Stimulated activated naive CD4-positive, alpha-beta T cell (primary cell): ENCODE measurements around the gene SLC4A1.

Experiments
- DNase-seq, 6 experiments: peaks; one replicate each; lab custom pipeline; 2025; lab: John Stamatoyannopoulos, UW

The SLC4A1 gene

GRCh38 chr17:44283344-44284023 lies 15.5 kb upstream of the SLC4A1 start:
- no peak for DNase-seq

GRCh38 chr17:44282264-44282663 lies 14.3 kb upstream of the SLC4A1 start:
- no peak for DNase-seq

DNA sequence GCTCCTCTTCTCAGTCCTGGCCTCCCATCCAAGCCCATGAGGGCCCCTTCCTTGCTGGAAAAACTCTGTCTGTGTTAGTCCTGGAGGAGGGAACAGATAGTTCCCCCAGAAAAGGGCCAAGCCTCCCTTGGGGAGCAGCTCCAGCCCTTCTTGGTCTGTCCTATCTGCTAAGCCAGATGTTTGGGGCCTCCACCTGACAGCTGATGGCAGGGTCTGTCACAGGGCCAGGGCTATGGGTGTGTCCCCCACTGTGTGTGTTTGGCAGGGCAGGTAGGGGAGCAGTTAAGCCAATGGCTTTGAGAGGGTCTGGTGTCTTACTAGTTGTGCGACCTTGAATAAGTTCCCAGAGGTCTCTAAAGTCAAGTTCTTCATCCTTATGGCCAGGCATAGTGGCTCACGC lies 13.6 kb upstream of the SLC4A1 start:
- DNase-seq: no peak

- DNase-seq: no peak
These were observed 12.5 kb upstream of the SLC4A1 start for GRCh38 chr17:44280392-44280937.

GRCh38 chr17:44279666-44280391 lies 11.9 kb upstream of the SLC4A1 start:
- DNase-seq: no peak

GRCh38 chr17:44279346-44279665 lies 11.4 kb upstream of the SLC4A1 start:
- DNase-seq: no peak

DNA sequence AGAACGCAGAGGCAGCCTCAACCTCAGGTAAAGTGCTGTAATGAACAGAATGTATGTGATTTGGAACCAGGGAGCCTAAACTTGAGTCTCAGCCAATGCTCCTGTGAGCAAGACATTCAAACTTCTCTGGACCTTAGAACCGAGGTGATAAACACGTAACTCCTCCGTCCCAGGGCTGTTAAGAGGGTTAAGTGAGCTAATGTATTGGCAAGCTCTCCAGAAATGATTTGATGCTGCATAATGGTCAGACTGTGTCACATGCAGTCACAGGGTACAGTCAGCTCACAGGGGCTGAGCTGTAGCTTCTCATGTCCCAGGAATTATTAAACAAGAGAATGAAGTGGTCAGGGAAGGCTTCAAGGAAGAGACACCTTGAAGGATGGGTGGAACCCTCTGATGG lies 10.0 kb upstream of the SLC4A1 start:
- no peak for DNase-seq

GRCh38 chr17:44273607-44274006 lies 5.7 kb upstream of the SLC4A1 start:
- DNase-seq: no peak

- DNase-seq: no peak
These were observed 5.0 kb upstream of the SLC4A1 start for GRCh38 chr17:44272954-44273353.

DNA sequence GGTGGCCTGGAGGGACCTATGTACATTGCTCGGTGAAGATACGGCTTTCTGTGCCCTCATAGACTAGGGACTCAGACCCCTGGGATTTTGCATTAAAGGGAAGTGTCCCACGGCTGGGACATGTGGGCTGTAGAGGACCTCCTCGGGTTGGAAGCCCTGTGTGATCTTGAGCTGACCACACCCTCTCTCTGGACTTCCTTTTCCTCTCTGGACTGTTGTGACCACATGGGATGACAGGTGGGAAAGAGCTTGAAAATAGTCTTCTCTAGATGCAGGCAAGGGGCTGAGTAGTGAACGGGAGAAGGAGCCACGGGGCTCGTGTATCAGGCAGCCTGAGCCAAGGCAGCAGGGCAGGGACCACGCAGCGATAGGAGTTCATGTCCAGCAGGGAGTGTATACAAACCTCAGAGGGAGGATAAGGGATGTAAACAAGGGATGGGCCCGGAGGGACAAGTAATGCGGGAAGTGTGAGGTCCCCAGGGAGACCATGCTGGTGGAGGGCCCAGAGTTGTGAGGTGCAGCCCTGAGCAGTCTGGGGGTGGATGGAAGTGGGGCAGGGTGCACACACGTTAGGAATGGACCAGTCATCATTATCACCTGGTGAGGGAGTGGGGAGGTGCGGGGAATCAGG lies 4.5 kb upstream of the SLC4A1 start:
- no peak for DNase-seq

DNA sequence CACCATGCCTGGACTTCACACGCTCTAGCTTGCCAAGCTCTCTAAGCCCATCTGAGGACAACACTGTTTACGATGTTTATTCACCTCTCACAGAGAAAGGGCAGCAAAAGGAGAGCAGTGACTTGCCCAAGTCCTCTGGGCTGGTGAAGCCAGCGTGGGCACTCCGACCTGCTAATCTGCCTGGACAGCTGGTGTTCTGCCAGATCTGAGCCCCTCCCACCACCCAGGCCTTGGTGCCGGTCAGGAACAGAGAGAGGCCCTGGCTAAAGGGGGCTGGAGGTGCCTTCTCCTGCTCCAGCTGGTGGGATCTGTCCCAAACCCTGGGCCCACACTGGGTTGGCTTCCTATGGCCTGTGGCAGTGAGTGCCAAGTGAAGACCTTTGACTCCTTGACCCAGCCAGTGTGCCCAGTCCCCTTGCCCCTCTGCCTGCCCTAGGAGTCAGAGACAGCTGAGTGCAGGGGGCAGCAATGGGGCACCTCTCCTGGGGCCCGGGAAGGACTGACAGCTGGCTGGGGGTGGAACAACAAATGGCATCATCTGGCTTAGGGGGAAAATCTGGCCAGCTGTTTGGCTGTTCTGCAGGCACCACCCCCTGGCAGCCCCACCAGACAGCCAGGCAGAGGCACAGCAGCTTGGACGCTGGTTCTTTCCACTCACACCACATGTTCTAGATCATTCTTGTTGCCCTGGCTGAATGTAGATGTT lies 1.8 kb upstream of the SLC4A1 start:
- no peak for DNase-seq

DNA sequence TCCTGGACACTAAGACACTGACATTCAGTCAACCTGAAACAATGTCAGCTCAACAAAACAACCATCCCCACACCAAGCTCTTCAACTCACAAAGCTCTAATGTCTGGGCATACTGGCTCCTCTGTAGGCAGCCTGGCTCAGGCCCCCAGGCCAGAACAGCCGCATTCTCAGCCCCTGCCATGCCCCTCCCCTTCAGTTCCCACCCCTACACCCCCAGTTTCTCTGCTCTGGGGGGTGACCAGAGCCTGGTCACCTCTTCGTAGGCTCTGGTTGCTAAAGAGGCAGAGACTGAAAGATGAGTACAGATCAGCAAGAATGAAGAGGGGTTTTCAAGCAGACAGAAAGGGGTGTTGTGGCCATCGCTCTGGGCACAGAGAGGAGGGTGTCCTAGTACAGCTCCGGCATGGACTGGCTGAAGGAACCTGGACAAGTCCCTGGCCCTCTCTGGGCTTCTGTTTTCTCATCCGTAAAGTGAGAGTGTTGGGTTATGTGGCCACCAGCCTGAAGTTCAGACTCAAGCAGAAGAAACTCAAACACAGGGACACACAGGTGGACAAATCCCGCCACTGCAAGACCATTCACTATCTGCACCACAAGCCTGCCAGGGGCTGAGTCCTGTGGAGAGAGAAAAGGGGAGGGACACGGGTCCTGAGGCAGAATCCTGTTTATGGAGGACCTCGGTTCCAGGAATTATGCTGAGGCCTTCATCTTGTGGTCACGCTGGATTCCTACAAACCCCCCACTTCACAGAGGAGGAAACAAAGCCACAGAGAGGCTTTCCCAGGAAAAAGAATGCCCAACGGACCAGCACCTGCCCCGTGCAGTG lies 987 bp upstream of the SLC4A1 start:
- no peak for DNase-seq

DNA sequence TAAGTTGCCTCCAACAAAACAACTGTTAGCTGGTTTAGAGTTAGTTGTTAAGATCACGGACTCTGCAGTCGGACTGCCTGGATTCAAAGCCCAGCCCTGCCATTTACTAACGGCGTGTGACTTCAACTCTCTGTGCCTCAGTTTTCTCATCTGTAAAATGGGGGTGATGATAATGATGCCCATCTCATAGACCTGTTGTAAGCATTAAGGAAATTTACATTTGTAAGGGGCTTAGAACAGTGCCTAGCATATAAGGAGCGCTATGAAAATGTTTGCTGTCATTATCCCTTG lies 825 bp downstream of the SLC4A1 start:
- DNase-seq: no peak

DNA sequence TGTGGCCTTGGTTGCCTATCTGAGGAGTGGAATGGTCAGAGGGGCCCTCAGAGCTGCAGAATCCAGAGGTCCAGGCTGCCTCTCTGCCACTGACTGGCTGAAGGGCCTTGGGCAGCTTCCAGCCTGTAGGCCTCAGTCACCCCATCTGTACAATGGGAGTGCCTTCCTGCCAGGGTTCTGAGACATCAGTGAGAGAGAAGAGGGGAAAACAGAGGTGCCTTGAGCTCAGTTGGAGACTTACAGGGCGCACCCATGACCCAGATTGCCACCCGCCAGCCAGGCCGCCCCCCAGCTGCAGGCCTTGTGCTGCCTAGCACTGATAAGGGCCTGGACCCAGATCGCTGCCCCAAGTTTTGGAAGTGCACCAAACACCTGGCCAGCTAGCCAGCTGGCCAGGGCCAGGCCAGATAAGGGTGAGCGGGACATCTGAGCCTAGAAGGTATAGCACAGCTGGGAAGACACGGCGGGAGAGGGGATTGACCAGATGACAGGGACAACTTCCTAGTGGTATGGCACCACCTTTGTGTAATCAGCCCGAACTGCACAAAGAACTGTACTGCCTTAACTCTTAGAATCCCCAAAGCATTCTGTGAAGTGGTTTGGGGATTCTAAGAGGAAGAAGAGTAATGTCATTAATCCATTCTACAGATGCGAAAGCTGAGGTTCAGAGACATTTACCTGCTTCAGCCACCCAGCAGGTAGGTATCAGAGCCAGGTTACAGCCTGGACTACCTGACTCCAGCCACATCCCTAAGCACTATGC lies 1.4 kb downstream of the SLC4A1 start:
- no peak for DNase-seq

GRCh38 chr17:44263345-44263902 lies 4.5 kb downstream of the SLC4A1 start:
- no peak for DNase-seq

- no peak for DNase-seq
These were observed 5.2 kb downstream of the SLC4A1 start for GRCh38 chr17:44262654-44263225.

- DNase-seq: no peak
These were observed 7.6 kb downstream of the SLC4A1 start for GRCh38 chr17:44260296-44260695.

DNA sequence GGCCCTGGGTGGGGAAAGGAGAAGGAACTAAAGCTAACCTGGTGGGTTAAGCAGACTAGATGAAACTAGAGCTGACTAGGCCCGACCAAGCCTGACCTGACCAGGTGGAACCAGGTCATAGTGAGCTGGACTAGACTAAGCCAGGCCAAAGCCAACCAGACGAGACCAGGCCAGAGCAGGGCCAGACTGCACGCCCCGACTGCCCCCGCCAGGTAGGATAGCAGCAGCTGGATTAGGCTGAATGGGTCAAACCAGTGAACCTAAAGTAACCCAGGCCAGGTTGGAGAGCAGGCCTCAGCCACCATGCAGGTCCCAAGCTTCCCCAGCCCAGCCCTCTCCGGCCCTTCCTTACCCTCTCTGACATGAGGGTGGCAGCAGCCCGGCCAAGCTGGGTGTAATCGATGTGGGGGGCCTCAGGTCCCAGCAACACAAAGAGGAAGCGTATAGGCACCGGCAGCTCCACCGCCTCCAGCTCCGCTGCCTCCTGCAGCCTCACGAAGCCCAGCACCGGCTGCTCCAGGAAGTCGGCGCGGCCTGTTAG lies 9.1 kb downstream of the SLC4A1 start:
- DNase-seq: no peak

GRCh38 chr17:44257815-44258760 lies 9.8 kb downstream of the SLC4A1 start:
- no peak for DNase-seq
